ENCODE measurements around the gene TRPM5.

- TF ChIP-seq CTCF (IDR thresholded peaks at IDR 0.05) (no peak), EZH2phosphoT487 (IDR thresholded peaks at IDR 0.05) (no peak)
These were observed 33.6 kb upstream of the TRPM5 start for GRCh38 chr11:2477936-2478335.

All from neural progenitor cell (in vitro differentiated cells).